A673 (cell line): ENCODE measurements around the gene TTF1. TPM values are rescaled to one million over a fixed set of nuclear protein-coding genes. Genes with fewer than 3 reads are reported as not detected.

Source experiments
- Bru-seq: library from RNA; stranded (reverse); fragments of 400-500 nt; gene quantifications from one replicate; lab custom pipeline; 2021; lab: Mats Ljungman, UMichigan
- BruChase-seq, 2 experiments: library from RNA; stranded (reverse); fragments of 400-500 nt; gene quantifications; one replicate each; lab custom pipeline; 2021; lab: Mats Ljungman, UMichigan
- BruUV-seq: library from RNA; stranded (reverse); fragments of 400-500 nt; replicated peaks from 2 replicates; lab custom pipeline; 2021; lab: Mats Ljungman, UMichigan
- CTCF ChIA-PET: fragments of 300-600 bp; sonication (Branson Sonifier 250); formaldehyde crosslinking; loops from one replicate; lab custom pipeline; 2022; ENCODE audit warnings: antibody characterized with exemption; lab: Charles Lee
- POLR2A ChIA-PET: fragments of 300-600 bp; sonication (Branson Sonifier 250); formaldehyde crosslinking; loops from one replicate; lab custom pipeline; 2022; ENCODE audit warnings: antibody characterized with exemption; ENCODE audit not compliant: low non-redundant PET; lab: Charles Lee
- DNase-seq: peaks from one replicate; pipeline ENCODE4 v3.0.0-alpha.2; 2015; ENCODE audit warnings: low spot score
- H3K27ac ChIP-seq: fragments of 200-600 bp; sonication (generic); 2 replicates; pipeline ENCODE4 v1.5.1; 2016; ENCODE audit warnings: mixed run types, low read depth, mild to moderate bottlenecking, mixed read lengths, antibody characterized with exemption, low read length; ENCODE audit not compliant: poor library complexity, severe bottlenecking
- H3K27me3 ChIP-seq: fragments of 200-600 bp; sonication (generic); replicated peaks from 2 replicates; pipeline ENCODE4 v1.6.1; 2017; ENCODE audit warnings: mixed run types, low read depth, mild to moderate bottlenecking, mixed read lengths, antibody characterized with exemption, low read length; ENCODE audit not compliant: insufficient read depth, poor library complexity
- H3K36me3 ChIP-seq: fragments of 200-600 bp; sonication (generic); 2 replicates; pipeline ENCODE4 v1.6.1; 2016; ENCODE audit warnings: mixed run types, mild to moderate bottlenecking, mixed read lengths, antibody characterized with exemption, low read length; ENCODE audit not compliant: insufficient read depth, poor library complexity, severe bottlenecking
- H3K4me1 ChIP-seq: fragments of 200-600 bp; sonication (generic); 2 replicates; pipeline ENCODE4 v1.6.1; 2017; ENCODE audit warnings: mixed run types, mild to moderate bottlenecking, mixed read lengths, antibody characterized with exemption, low read length; ENCODE audit not compliant: insufficient read depth, poor library complexity, severe bottlenecking
- H3K4me3 ChIP-seq: fragments of 200-600 bp; sonication (generic); 2 replicates; pipeline ENCODE4 v1.5.1; 2016; ENCODE audit warnings: low read depth, mixed run types, mild to moderate bottlenecking, mixed read lengths, low read length; ENCODE audit not compliant: poor library complexity, severe bottlenecking
- H3K9me3 ChIP-seq: fragments of 200-600 bp; sonication (generic); 2 replicates; pipeline ENCODE4 v1.6.1; 2016; ENCODE audit warnings: mixed run types, low read depth, mild to moderate bottlenecking, mixed read lengths, antibody characterized with exemption, low read length; ENCODE audit not compliant: poor library complexity, severe bottlenecking
- CTCF ChIP-seq: fragments of 300-800, 200-600 bp; sonication (generic); conservative IDR thresholded peaks from 2 replicates; pipeline ENCODE4 v1.5.1; 2017; ENCODE audit warnings: low read depth, mild to moderate bottlenecking, antibody characterized with exemption, low read length, moderate library complexity, mixed read lengths
- EZH2 ChIP-seq: fragments of 200-600 bp; sonication (generic); IDR thresholded peaks from 2 replicates; pipeline ENCODE4 v1.6.1; 2017; ENCODE audit warnings: borderline replicate concordance, low read depth, mild to moderate bottlenecking, mixed read lengths, antibody characterized with exemption, low read length; ENCODE audit not compliant: poor library complexity, severe bottlenecking
- intact Hi-C: fragments of 100-400 bp; cut with micrococcal nuclease; formaldehyde crosslinking; loops from one replicate; pipeline ENCODE4 v1.10.0; 2022; ENCODE audit not compliant: unreplicated experiment
- long read RNA-seq: library from polyadenylated mRNA; stranded (forward); transcript quantifications from one replicate; pipeline ENCODE4 v2.0.0, GENCODE V29; 2022
- total RNA-seq: library from RNA; stranded (reverse); gene quantifications from 2 replicates; pipeline ENCODE4 v1.2.3, GENCODE V29; 2021

The TTF1 gene
- total RNA-seq (27.2 and 27.5 TPM in 2 replicates), Bru-seq, nascent RNA (percentile 84 among the genes with signal in this experiment), BruChase-seq, experiment 1, labeled RNA remaining after a 2-hour chase (percentile 81 among the genes with signal in this experiment), BruChase-seq, experiment 2, labeled RNA remaining after a 6-hour chase (percentile 79 among the genes with signal in this experiment)
- long read RNA-seq, transcript TTF1-201 (11 exons, 3,052 nt): major isoform, 25 of 65 reads
- long read RNA-seq, transcript TTF1-203 (10 exons, 1,780 nt): minor isoform, 5 of 65 reads
- long read RNA-seq, partial matches to known transcripts: 19 of 65 reads
- long read RNA-seq, other reads (novel, unspliced or antisense): 15 of 65 reads

DNA sequence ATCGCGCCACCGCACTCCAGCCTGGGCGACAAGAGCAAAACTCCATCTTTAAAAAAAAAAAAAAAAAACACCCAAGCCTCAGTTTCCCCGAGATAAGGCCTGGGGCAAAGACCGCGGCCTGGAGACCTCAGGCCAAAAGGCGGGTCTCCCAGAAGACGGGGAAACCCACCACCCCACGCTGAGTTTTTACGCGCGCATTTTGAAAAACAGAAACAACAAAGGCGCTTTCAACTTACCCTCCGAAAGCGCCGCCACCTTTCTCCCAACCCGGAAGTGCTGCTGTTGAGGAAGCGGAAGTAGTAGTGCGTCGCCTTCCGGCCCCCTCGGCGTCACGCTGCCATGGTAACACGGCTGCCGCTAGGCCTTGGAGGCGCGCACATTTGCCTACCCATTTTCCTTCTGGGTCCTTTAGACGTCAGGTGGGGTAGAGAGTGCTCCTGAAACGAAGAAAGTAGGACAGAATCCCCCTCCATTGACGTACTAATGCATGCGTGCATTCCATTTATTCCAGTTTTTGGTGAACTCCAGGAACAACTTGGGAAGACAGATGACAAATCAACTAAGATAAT lies at the start of gene TTF1:
Gene TTF1, minus strand, starts transcription at position 287 of the 569 bp plus-strand sequence. CDS start 4,019 bp downstream, outside the sequence.
- Histone ChIP-seq H3K4me3 (peak within 1 kb of the TSS; percentile 85), H3K27ac (peak within 1 kb of the TSS; percentile 78), H3K27me3 (peaks cover 25% of the 10 kb centered on the region), H3K36me3 (peaks cover 14% of the 10 kb centered on the region), H3K4me1 (peaks cover 8% of the 10 kb centered on the region), H3K9me3 (no peaks in the 10 kb centered on the region)
- peak; percentile 96 for DNase-seq
- intact Hi-C loops: no loop called here
- TF ChIP-seq CTCF: no peak
- no peak for TF ChIP-seq EZH2
- ChIA-PET POLR2A (no interaction called here), CTCF (no interaction called here)
- BruUV-seq: no TSS peak

GRCh38 chr9:132456241-132456640 lies 49.6 kb upstream of the TTF1 start:
- POLR2A ChIA-PET: no interaction called here
- TF ChIP-seq EZH2 (no peak), CTCF (no peak)

GRCh38 chr9:132451276-132451675 lies 44.6 kb upstream of the TTF1 start:
- DNase-seq: no peak
- BruUV-seq: no TSS peak
- no peak overlapping the region for H3K27ac ChIP-seq

More at GRCh38 chr9:132456241-132456640, 49.6 kb upstream of the TTF1 start:
- Histone ChIP-seq H3K27ac (no peak overlapping the region), H3K27me3 (peaks cover 36% of the 10 kb centered on the region), H3K36me3 (no peaks in the 10 kb centered on the region), H3K4me3 (no peak overlapping the region), H3K4me1 (no peaks in the 10 kb centered on the region), H3K9me3 (no peaks in the 10 kb centered on the region)
- CTCF ChIA-PET: interaction anchor here (0.6 kb wide), 1 partner anchor 92 kb away, joined by 3 read pairs; no protein-coding TSS in a partner anchor
- DNase-seq: no peak
- BruUV-seq: no TSS peak
- intact Hi-C loops: no loop called here

More at GRCh38 chr9:132451276-132451675, 44.6 kb upstream of the TTF1 start:
- ChIA-PET CTCF (no interaction called here), POLR2A (no interaction called here)
- intact Hi-C loops: no loop called here
- H3K27me3 ChIP-seq: peaks cover 46% of the 10 kb centered on the region
- H3K36me3 ChIP-seq: no peaks in the 10 kb centered on the region
- H3K4me1 ChIP-seq: no peaks in the 10 kb centered on the region
- TF ChIP-seq CTCF: no peak
- no peak for TF ChIP-seq EZH2
- H3K4me3 ChIP-seq: no peak overlapping the region
- no peaks in the 10 kb centered on the region for H3K9me3 ChIP-seq
